ENCODE measurements around the gene SLC2A11. TPM values are rescaled to one million over a fixed set of nuclear protein-coding genes. Genes with fewer than 3 reads are reported as not detected.
A peak's percentile ranks its signal among the peaks of the same experiment; 100 is the strongest.

SLC2A11 gene
- total and polyA plus RNA-seq, 9 of the 15 experiments (the other 6 are each of a cell fraction or from before 2014, with no cell fraction given) = 0.44 to 2.7 (median 2.1) TPM

DNA sequence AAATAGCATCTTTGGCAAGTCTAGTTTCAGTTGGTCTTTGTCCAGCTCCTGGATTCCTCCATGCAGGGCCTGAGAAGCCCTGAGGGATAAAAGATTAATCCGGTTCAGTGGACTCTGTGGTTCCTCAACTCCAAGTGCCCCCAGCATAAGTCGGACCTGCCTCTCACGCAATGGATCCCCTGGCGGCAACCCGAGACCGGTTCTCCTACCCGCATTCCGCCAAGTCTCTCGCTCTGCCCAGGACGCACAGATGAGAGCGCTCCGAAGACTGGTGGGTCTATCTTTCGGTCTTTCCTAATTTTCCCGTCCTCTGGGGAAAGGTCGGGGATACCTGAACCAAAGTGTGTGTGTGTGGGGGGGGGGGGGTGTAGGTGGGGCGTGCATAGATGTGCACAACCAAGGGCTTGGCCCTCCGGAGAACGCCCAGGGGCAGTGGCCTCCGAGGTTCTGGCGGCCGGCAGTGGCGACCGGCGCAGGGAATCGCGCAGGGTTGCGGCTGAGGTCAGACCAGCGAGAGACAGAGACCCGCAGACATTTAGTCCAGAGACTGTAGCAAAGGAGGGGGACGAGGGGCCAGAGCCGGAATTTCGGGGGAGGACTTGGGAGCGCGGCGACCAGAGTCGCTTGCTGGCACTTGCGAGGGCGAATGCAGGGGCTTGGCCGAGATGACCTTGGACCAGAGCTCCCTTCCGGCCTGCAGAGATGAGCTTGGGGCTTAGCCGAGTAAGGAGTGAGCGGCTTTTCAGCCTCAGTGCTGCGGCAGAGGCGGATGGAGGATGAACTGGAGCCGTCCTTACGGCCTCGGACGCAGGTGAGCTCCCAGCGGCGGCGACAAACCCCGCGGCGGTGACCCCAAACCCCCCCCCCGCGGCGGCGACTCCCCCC, 712 bp upstream of the SLC2A11 start (continued):
- TF ChIP-seq ZNF740 (CRISPR knock-in tag; IDR thresholded peaks at IDR 0.05) (peak; percentile 62), ZNF740 (tag; IDR thresholded peaks at IDR 0.05) (peak in 1 of 2 experiments; percentile 72; a peak in 1 of 4 replicates)
- TF ChIP-seq, protein P1, sequence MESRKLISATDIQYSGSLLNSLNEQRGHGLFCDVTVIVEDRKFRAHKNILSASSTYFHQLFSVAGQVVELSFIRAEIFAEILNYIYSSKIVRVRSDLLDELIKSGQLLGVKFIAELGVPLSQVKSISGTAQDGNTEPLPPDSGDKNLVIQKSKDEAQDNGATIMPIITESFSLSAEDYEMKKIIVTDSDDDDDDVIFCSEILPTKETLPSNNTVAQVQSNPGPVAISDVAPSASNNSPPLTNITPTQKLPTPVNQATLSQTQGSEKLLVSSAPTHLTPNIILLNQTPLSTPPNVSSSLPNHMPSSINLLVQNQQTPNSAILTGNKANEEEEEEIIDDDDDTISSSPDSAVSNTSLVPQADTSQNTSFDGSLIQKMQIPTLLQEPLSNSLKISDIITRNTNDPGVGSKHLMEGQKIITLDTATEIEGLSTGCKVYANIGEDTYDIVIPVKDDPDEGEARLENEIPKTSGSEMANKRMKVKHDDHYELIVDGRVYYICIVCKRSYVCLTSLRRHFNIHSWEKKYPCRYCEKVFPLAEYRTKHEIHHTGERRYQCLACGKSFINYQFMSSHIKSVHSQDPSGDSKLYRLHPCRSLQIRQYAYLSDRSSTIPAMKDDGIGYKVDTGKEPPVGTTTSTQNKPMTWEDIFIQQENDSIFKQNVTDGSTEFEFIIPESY (CRISPR knock-in tag; IDR thresholded peaks at IDR 0.05) = peak; percentile 31; the same call in 1 of the 2 replicates
- TF ChIP-seq, protein P2, sequence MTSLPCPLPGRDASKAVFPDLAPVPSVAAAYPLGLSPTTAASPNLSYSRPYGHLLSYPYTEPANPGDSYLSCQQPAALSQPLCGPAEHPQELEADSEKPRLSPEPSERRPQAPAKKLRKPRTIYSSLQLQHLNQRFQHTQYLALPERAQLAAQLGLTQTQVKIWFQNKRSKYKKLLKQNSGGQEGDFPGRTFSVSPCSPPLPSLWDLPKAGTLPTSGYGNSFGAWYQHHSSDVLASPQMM (CRISPR knock-in tag; IDR thresholded peaks at IDR 0.05) = no peak
- TF ChIP-seq, protein P3, sequence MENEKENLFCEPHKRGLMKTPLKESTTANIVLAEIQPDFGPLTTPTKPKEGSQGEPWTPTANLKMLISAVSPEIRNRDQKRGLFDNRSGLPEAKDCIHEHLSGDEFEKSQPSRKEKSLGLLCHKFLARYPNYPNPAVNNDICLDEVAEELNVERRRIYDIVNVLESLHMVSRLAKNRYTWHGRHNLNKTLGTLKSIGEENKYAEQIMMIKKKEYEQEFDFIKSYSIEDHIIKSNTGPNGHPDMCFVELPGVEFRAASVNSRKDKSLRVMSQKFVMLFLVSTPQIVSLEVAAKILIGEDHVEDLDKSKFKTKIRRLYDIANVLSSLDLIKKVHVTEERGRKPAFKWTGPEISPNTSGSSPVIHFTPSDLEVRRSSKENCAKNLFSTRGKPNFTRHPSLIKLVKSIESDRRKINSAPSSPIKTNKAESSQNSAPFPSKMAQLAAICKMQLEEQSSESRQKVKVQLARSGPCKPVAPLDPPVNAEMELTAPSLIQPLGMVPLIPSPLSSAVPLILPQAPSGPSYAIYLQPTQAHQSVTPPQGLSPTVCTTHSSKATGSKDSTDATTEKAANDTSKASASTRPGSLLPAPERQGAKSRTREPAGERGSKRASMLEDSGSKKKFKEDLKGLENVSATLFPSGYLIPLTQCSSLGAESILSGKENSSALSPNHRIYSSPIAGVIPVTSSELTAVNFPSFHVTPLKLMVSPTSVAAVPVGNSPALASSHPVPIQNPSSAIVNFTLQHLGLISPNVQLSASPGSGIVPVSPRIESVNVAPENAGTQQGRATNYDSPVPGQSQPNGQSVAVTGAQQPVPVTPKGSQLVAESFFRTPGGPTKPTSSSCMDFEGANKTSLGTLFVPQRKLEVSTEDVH (IDR thresholded peaks at IDR 0.05; ENCODE audit: low read depth, partially characterized antibody) = no peak
